KOPT-K1 (cell line): Measurements from ENCODE around the gene BMP2K.
A peak's percentile ranks its signal among the peaks of the same experiment; 100 is the strongest.

Experiments used
- H3K27ac ChIP-seq: fragments of 200-600 bp; sonication (generic); 2 replicates; pipeline ENCODE4 v1.5.1; 2016; ENCODE audit warnings: antibody characterized with exemption, mild to moderate bottlenecking, low read depth, low read length; ENCODE audit not compliant: poor library complexity, severe bottlenecking
- H3K36me3 ChIP-seq: fragments of 200-600 bp; sonication (generic); 2 replicates; pipeline ENCODE4 v1.5.1; 2017; ENCODE audit warnings: antibody characterized with exemption, mild to moderate bottlenecking, low read length, moderate library complexity; ENCODE audit not compliant: insufficient read depth
- H3K9me3 ChIP-seq: fragments of 200-600 bp; sonication (generic); 2 replicates; pipeline ENCODE4 v1.5.1; 2017; ENCODE audit warnings: antibody characterized with exemption, low read length, mild to moderate bottlenecking; ENCODE audit not compliant: insufficient read depth, poor library complexity, severe bottlenecking

The BMP2K gene

GRCh38 chr4:78756137-78756536 is 20.0 kb upstream of the BMP2K start:
- Histone ChIP-seq H3K27ac (no peak overlapping the region), H3K9me3 (no peaks in the 10 kb centered on the region), H3K36me3 (no peaks in the 10 kb centered on the region)

- Histone ChIP-seq H3K36me3 (no peaks in the 10 kb centered on the region), H3K27ac (no peak overlapping the region), H3K9me3 (no peaks in the 10 kb centered on the region)
Observed at GRCh38 chr4:78756776-78757175, 19.4 kb upstream of the BMP2K start.

- Histone ChIP-seq H3K36me3 (no peaks in the 10 kb centered on the region), H3K9me3 (no peaks in the 10 kb centered on the region), H3K27ac (no peak overlapping the region)
Observed at GRCh38 chr4:78757574-78757973, 18.6 kb upstream of the BMP2K start.

- H3K36me3 ChIP-seq, result no peaks in the 10 kb centered on the region
- no peaks in the 10 kb centered on the region for H3K9me3 ChIP-seq
- H3K27ac ChIP-seq, result no peak overlapping the region
Observed at GRCh38 chr4:78758085-78758484, 18.1 kb upstream of the BMP2K start.

- Histone ChIP-seq H3K9me3 (no peaks in the 10 kb centered on the region), H3K36me3 (no peaks in the 10 kb centered on the region), H3K27ac (no peak overlapping the region)
Observed at GRCh38 chr4:78762529-78762928, 13.6 kb upstream of the BMP2K start.

- no peaks in the 10 kb centered on the region for H3K9me3 ChIP-seq
- H3K27ac ChIP-seq, result no peak overlapping the region
Observed at GRCh38 chr4:78763251-78763650, 12.9 kb upstream of the BMP2K start.

GRCh38 chr4:78763763-78764387 is 12.3 kb upstream of the BMP2K start:
- Histone ChIP-seq H3K27ac (no peak overlapping the region), H3K36me3 (no peaks in the 10 kb centered on the region), H3K9me3 (no peaks in the 10 kb centered on the region)

More at GRCh38 chr4:78763251-78763650, 12.9 kb upstream of the BMP2K start:
- H3K36me3 ChIP-seq, result no peaks in the 10 kb centered on the region

- Histone ChIP-seq H3K36me3 (no peaks in the 10 kb centered on the region), H3K9me3 (no peaks in the 10 kb centered on the region), H3K27ac (no peak overlapping the region)
Observed at GRCh38 chr4:78764498-78764961, 11.6 kb upstream of the BMP2K start.

GRCh38 chr4:78765432-78766006 is 10.6 kb upstream of the BMP2K start:
- no peak overlapping the region for H3K27ac ChIP-seq
- no peaks in the 10 kb centered on the region for H3K36me3 ChIP-seq
- no peaks in the 10 kb centered on the region for H3K9me3 ChIP-seq

- Histone ChIP-seq H3K9me3 (no peaks in the 10 kb centered on the region), H3K27ac (no peak overlapping the region), H3K36me3 (no peaks in the 10 kb centered on the region)
Observed at GRCh38 chr4:78766026-78766425, 10.1 kb upstream of the BMP2K start.

- no peaks in the 10 kb centered on the region for H3K36me3 ChIP-seq
- H3K9me3 ChIP-seq, result no peaks in the 10 kb centered on the region
- no peak overlapping the region for H3K27ac ChIP-seq
Observed at GRCh38 chr4:78766650-78767049, 9.5 kb upstream of the BMP2K start.

GRCh38 chr4:78767350-78767749 is 8.8 kb upstream of the BMP2K start:
- H3K36me3 ChIP-seq, result no peaks in the 10 kb centered on the region
- H3K27ac ChIP-seq, result peak overlapping the region; percentile 2
- no peaks in the 10 kb centered on the region for H3K9me3 ChIP-seq

- H3K36me3 ChIP-seq, result no peaks in the 10 kb centered on the region
- H3K27ac ChIP-seq, result no peak overlapping the region
Observed at GRCh38 chr4:78768452-78769180, 7.5 kb upstream of the BMP2K start.

GRCh38 chr4:78770091-78770642 is 6.0 kb upstream of the BMP2K start:
- Histone ChIP-seq H3K9me3 (no peaks in the 10 kb centered on the region), H3K27ac (no peak overlapping the region), H3K36me3 (no peaks in the 10 kb centered on the region)

More at GRCh38 chr4:78768452-78769180, 7.5 kb upstream of the BMP2K start:
- H3K9me3 ChIP-seq, result no peaks in the 10 kb centered on the region

GRCh38 chr4:78772526-78773091 is 3.5 kb upstream of the BMP2K start:
- no peak overlapping the region for H3K27ac ChIP-seq
- no peaks in the 10 kb centered on the region for H3K9me3 ChIP-seq
- H3K36me3 ChIP-seq, result no peaks in the 10 kb centered on the region
